ENCODE results near the gene HPCAL1.

DNA sequence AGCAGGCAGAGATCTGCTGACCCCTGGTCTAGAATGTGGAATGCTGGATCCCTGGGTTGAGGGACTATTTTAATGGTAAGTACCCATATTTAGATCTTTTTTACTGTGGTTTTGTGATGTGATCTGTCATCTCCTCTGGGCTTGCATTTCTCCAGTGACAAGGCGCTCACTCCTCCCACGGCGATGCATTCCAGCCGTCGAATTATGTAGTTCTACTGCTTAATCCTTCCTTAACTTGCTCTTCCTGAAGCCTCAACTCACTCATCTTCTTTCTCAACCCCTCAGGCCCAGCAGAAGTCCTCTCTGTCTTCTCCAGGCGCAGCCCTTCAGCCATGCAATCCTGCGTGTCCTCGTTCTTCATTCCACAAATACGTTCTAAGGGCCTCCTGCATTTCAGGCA lies 51.2 kb downstream of the HPCAL1 start:
- TF ChIP-seq POLR2A (IDR thresholded peaks at IDR 0.05; ENCODE audit: low read depth): no peak
- TF ChIP-seq, protein P1, sequence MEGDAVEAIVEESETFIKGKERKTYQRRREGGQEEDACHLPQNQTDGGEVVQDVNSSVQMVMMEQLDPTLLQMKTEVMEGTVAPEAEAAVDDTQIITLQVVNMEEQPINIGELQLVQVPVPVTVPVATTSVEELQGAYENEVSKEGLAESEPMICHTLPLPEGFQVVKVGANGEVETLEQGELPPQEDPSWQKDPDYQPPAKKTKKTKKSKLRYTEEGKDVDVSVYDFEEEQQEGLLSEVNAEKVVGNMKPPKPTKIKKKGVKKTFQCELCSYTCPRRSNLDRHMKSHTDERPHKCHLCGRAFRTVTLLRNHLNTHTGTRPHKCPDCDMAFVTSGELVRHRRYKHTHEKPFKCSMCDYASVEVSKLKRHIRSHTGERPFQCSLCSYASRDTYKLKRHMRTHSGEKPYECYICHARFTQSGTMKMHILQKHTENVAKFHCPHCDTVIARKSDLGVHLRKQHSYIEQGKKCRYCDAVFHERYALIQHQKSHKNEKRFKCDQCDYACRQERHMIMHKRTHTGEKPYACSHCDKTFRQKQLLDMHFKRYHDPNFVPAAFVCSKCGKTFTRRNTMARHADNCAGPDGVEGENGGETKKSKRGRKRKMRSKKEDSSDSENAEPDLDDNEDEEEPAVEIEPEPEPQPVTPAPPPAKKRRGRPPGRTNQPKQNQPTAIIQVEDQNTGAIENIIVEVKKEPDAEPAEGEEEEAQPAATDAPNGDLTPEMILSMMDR (IDR thresholded peaks at IDR 0.05): no peak
- TF ChIP-seq POLR2AphosphoS5 (IDR thresholded peaks at IDR 0.05): no peak
